Cardiac fibroblast (primary cell): ENCODE results near the gene FANCC.

Source experiments
- DNase-seq, 2 donors: peaks; one replicate each; pipeline versions ENCODE4 v3.0.0 to v3.0.0-alpha.2; 2010; ENCODE audit warnings: low read depth in 2 of 2
- H3K4me3 ChIP-seq, 2 donors: replicated peaks in 1 of 2; 1 replicate in 1 of 2; 2 replicates in 1 of 2; pipeline ENCODE4 v1.5.1; 2011; ENCODE audit warnings: low read depth in 2 of 2, low read length in 2 of 2, mild to moderate bottlenecking in 2 of 2, moderate library complexity in 1 of 2
- CTCF ChIP-seq: IDR thresholded peaks from one replicate; pipeline ENCODE4 v1.5.1; 2011; ENCODE audit warnings: low read depth, mild to moderate bottlenecking, low read length, inconsistent platforms

Gene FANCC

GRCh38 chr9:95316274-95316673 lies 1.2 kb downstream of the FANCC start:
- TF ChIP-seq CTCF: no peak
- H3K4me3 ChIP-seq: peak overlapping the region; percentile 99 to 100
- no peak for DNase-seq

GRCh38 chr9:95315108-95315746 lies 2.3 kb downstream of the FANCC start:
- no peak for TF ChIP-seq CTCF
- no peak overlapping the region for H3K4me3 ChIP-seq
- no peak for DNase-seq

- peak overlapping the region; percentile 52 to 53 for H3K4me3 ChIP-seq
- no peak for TF ChIP-seq CTCF
- peak; percentile 55 to 63 for DNase-seq
These were observed 4.5 kb downstream of the FANCC start for GRCh38 chr9:95313010-95313498.

- no peak overlapping the region for H3K4me3 ChIP-seq
- no peak for TF ChIP-seq CTCF
- DNase-seq: no peak
These were observed 5.5 kb downstream of the FANCC start for GRCh38 chr9:95311961-95312360.

GRCh38 chr9:95307538-95307937 lies 10.0 kb downstream of the FANCC start:
- H3K4me3 ChIP-seq: no peak overlapping the region
- peak in 1 of 2 donors; percentile 14 for DNase-seq
- TF ChIP-seq CTCF: no peak

- no peak overlapping the region for H3K4me3 ChIP-seq
- no peak for DNase-seq
- no peak for TF ChIP-seq CTCF
These were observed 10.7 kb downstream of the FANCC start for GRCh38 chr9:95306819-95307218.
